ENCODE measurements around the gene DISC1. TPM values are rescaled to one million over a fixed set of nuclear protein-coding genes. Genes with fewer than 3 reads are reported as not detected.

The DISC1 gene
- total RNA-seq, 1 experiment from 2014 or later: 1.8 TPM

- Histone ChIP-seq H3K4me1 (ENCODE audit: control insufficient read depth in 1 of 2, insufficient read depth in 2 of 2, low read length in 2 of 2) (peaks cover 0 to 3% of the 10 kb centered on the region in 2 experiments; a peak in 1 of 4 replicates), H4K20me1 (ENCODE audit: insufficient read depth) (no peaks in the 10 kb centered on the region), H3K9me2 (ENCODE audit: insufficient read depth) (no peaks in the 10 kb centered on the region), H3K27ac (ENCODE audit: low read depth, low read length) (no peak overlapping the region), H3K9ac (ENCODE audit: low read length) (no peak overlapping the region), H3K4me3 (replicated peaks in 1 of 2; ENCODE audit: low read depth in 1 of 2, low read length in 2 of 2) (no peak overlapping the region), H3K9me3 (ENCODE audit: control insufficient read depth in 1 of 2, insufficient read depth in 1 of 2, low read depth in 1 of 2, low read length in 2 of 2) (no peaks in the 10 kb centered on the region), H3K36me3 (ENCODE audit: control insufficient read depth in 1 of 2, insufficient read depth in 2 of 2, low read length in 2 of 2) (no peaks in the 10 kb centered on the region), H3K4me2 (ENCODE audit: low read length) (no peak overlapping the region), H3K79me2 (ENCODE audit: insufficient read depth, low read length) (no peaks in the 10 kb centered on the region), H3K27me3 (ENCODE audit: insufficient read depth, low read length) (no peaks in the 10 kb centered on the region), H2AFZ (ENCODE audit: low read depth, low read length, poor library complexity, severe bottlenecking) (no peak overlapping the region)
- POLR2A ChIA-PET: no interaction called here
- TF ChIP-seq ELF1 (IDR thresholded peaks at IDR 0.05; ENCODE audit: borderline replicate concordance, low read depth): no peak
- no peak for TF ChIP-seq ZBTB33 (IDR thresholded peaks at IDR 0.05; ENCODE audit: extremely low read depth, insufficient replicate concordance, low read length)
- no peak for TF ChIP-seq EZH2 (IDR thresholded peaks at IDR 0.05)
- no peak for TF ChIP-seq JUND (IDR thresholded peaks at IDR 0.05)
- no peak for TF ChIP-seq POLR2AphosphoS5 (IDR thresholded peaks at IDR 0.05; ENCODE audit: low read depth, low read length)
- no peak for TF ChIP-seq RAD21 (IDR thresholded peaks at IDR 0.05; ENCODE audit: low read depth)
- TF ChIP-seq EZH2phosphoT487 (IDR thresholded peaks at IDR 0.05; ENCODE audit: borderline replicate concordance): no peak
- no peak for TF ChIP-seq FOSL1 (IDR thresholded peaks at IDR 0.05; ENCODE audit: low read depth)
- TF ChIP-seq SIN3A (IDR thresholded peaks at IDR 0.05; ENCODE audit: low read depth): no peak
- TF ChIP-seq CEBPB (IDR thresholded peaks at IDR 0.05; ENCODE audit: low read depth): no peak
- TF ChIP-seq SRF (IDR thresholded peaks at IDR 0.05; ENCODE audit: low read depth): no peak
- no TSS peak for BruUV-seq (replicated peaks)
- ATAC-seq (no peak), DNase-seq (ENCODE audit: low read depth, low spot score) (no peak)
- RAD21 ChIA-PET (ENCODE audit: low non-redundant PET in 1 of 2, low total read pairs in 2 of 2, uncharacterized antibody in 2 of 2, unreplicated experiment in 2 of 2): no interaction called here
- CTCF ChIA-PET: interaction anchor here (1.5 kb wide), 1 partner anchor 9 kb away, joined by 4 read pairs; no protein-coding TSS in a partner anchor
- intact Hi-C loops (cut with micrococcal nuclease): no loop called here
Observed at GRCh38 chr1:231597971-231598370, 28.6 kb upstream of the DISC1 start.
